Neutrophil (primary cell): ENCODE data around the gene PADI6.

Experiments used
- H3K27ac ChIP-seq: fragments of 200-600 bp; sonication (generic); 2 replicates; pipeline ENCODE4 v1.5.1; 2016; ENCODE audit warnings: mild to moderate bottlenecking, moderate library complexity
- H3K27me3 ChIP-seq: fragments of 200-600 bp; sonication (generic); 2 replicates; pipeline ENCODE4 v1.6.0; 2016; ENCODE audit warnings: mild to moderate bottlenecking
- H3K36me3 ChIP-seq: fragments of 200-600 bp; sonication (generic); 2 replicates; pipeline ENCODE4 v1.5.1; 2017
- H3K4me1 ChIP-seq, 2 experiments: fragments of 200-600 bp in 1 of 2; sonication (generic) in 1 of 2; 1 replicate in 1 of 2; 2 replicates in 1 of 2; pipeline versions ENCODE4 v1.5.1 to v1.6.1; 2013 to 2016; ENCODE audit warnings: low read depth in 1 of 2, low read length in 1 of 2, mild to moderate bottlenecking in 1 of 2, moderate library complexity in 1 of 2; ENCODE audit not compliant: control insufficient read depth in 1 of 2, insufficient read depth in 1 of 2
- H3K4me3 ChIP-seq, 2 experiments: fragments of 200-600 bp in 1 of 2; sonication (generic) in 1 of 2; 1 replicate in 1 of 2; 2 replicates in 1 of 2; pipeline ENCODE4 v1.5.1; 2013 to 2016; ENCODE audit warnings: low read depth in 1 of 2, low read length in 1 of 2, mild to moderate bottlenecking in 1 of 2, moderate library complexity in 1 of 2
- H3K9me3 ChIP-seq: fragments of 200-600 bp; sonication (generic); 2 replicates; pipeline ENCODE4 v1.5.1; 2016
- CTCF ChIP-seq: fragments of 200-600 bp; sonication (generic); IDR thresholded peaks from 2 replicates; pipeline ENCODE4 v1.5.1; 2016; ENCODE audit warnings: antibody characterized with exemption

Gene PADI6

GRCh38 chr1:17425806-17426600, 54.0 kb downstream of the PADI6 start:
- H3K27ac ChIP-seq: no peak overlapping the region
- H3K36me3 ChIP-seq: peaks cover 54% of the 10 kb centered on the region
- no peaks in the 10 kb centered on the region for H3K27me3 ChIP-seq
- H3K9me3 ChIP-seq: no peaks in the 10 kb centered on the region
- TF ChIP-seq CTCF: no peak
- H3K4me3 ChIP-seq: no peak overlapping the region
- no peaks in the 10 kb centered on the region for H3K4me1 ChIP-seq

GRCh38 chr1:17427696-17428660, 56.0 kb downstream of the PADI6 start:
- no peak for TF ChIP-seq CTCF
- Histone ChIP-seq H3K36me3 (peaks cover 44% of the 10 kb centered on the region), H3K27ac (no peak overlapping the region), H3K9me3 (no peaks in the 10 kb centered on the region), H3K4me3 (no peak overlapping the region), H3K27me3 (no peaks in the 10 kb centered on the region), H3K4me1 (peaks cover 14% of the 10 kb centered on the region in 2 experiments)

DNA sequence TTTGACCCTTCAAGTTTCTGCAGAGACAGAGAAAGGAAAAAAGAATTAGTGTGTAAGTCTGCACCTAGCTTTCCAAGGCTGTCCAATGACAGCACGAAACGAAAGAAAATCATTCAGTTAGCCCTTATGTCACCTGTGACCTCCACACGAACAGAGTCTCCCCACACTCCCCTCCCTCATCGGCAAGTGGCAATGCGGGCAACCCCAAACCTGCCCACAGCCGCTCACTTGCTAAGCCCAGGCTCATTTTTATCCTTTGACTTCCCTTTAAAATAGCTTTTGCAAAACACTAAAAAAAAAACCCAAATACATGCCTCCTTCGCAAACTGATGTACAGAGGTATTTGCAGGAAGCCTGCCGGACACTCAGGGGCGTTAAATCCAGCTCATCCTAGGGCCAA, 57.2 kb downstream of the PADI6 start:
- H3K27me3 ChIP-seq: no peaks in the 10 kb centered on the region
- peaks cover 32% of the 10 kb centered on the region for H3K36me3 ChIP-seq
- no peak for TF ChIP-seq CTCF
- no peaks in the 10 kb centered on the region for H3K9me3 ChIP-seq
- H3K27ac ChIP-seq: no peak overlapping the region
- no peak overlapping the region for H3K4me3 ChIP-seq
- peaks cover 14 to 22% of the 10 kb centered on the region in 2 experiments for H3K4me1 ChIP-seq

DNA sequence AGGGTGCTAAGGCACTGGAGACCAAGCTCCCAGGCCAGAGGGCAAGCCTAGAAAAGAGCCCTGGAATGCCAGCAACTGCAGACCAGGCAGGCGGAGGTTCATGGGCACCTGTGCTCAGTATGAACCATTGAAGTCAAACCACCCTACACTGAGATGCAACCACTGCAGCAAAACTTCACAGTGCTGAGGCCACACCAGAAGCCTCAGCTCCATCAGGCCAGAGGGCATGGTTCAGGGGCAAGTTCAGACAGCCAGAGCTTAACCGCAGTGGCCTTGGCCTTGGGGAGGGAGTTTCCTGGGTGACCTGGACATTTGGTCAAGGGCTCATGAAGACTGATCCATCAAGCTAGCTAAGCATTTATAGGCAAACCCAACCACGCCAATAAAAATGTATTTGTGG, 60.4 kb downstream of the PADI6 start:
- peaks cover 14% of the 10 kb centered on the region for H3K36me3 ChIP-seq
- no peak for TF ChIP-seq CTCF
- peak overlapping the region; percentile 48 for H3K27ac ChIP-seq
- H3K27me3 ChIP-seq: no peaks in the 10 kb centered on the region
- H3K4me1 ChIP-seq: peaks cover 22 to 29% of the 10 kb centered on the region in 2 experiments
- H3K4me3 ChIP-seq: no peak overlapping the region
- H3K9me3 ChIP-seq: no peaks in the 10 kb centered on the region

DNA sequence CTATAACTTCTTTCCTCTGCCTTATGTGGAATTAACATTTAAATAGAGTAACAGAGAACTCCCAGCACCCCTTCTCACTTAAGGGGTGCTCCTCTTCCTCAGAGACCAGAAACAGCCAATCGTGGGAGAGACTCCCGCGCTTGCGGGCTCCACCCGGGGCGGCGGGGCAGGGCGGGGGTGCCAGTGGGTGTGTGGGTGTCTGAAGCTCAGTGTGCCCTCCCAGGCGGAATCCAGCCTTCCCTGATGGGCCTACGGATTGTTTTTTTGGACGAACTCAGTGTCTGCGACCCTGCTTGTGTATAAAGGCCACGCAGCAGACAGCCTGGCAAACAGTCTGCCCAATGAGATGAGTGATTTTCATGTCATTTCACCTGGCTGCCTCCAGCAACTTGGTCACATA, 61.3 kb downstream of the PADI6 start:
- Histone ChIP-seq H3K4me3 (no peak overlapping the region), H3K36me3 (peaks cover 7% of the 10 kb centered on the region), H3K4me1 (peaks cover 22 to 29% of the 10 kb centered on the region in 2 experiments), H3K9me3 (no peaks in the 10 kb centered on the region), H3K27ac (peak overlapping the region; percentile 12), H3K27me3 (no peaks in the 10 kb centered on the region)
- no peak for TF ChIP-seq CTCF
